AG09319 (cell line): ENCODE results near the gene IER2.
A peak's percentile ranks its signal among the peaks of the same experiment; 100 is the strongest.

ENCODE experiments used
- DNase-seq: peaks from one replicate; pipeline ENCODE4 v3.0.0-alpha.2; 2010; ENCODE audit warnings: low read depth; ENCODE audit errors: extremely low read depth
- TF ChIP-seq, protein P1 (sequence below): IDR thresholded peaks from 2 replicates; pipeline ENCODE4 v1.5.1; 2011; ENCODE audit warnings: low read depth, mild to moderate bottlenecking, inconsistent platforms, low read length, moderate library complexity

Gene IER2

GRCh38 chr19:13115936-13116281 lies 34.3 kb upstream of the IER2 start:
- DNase-seq = no peak

DNA sequence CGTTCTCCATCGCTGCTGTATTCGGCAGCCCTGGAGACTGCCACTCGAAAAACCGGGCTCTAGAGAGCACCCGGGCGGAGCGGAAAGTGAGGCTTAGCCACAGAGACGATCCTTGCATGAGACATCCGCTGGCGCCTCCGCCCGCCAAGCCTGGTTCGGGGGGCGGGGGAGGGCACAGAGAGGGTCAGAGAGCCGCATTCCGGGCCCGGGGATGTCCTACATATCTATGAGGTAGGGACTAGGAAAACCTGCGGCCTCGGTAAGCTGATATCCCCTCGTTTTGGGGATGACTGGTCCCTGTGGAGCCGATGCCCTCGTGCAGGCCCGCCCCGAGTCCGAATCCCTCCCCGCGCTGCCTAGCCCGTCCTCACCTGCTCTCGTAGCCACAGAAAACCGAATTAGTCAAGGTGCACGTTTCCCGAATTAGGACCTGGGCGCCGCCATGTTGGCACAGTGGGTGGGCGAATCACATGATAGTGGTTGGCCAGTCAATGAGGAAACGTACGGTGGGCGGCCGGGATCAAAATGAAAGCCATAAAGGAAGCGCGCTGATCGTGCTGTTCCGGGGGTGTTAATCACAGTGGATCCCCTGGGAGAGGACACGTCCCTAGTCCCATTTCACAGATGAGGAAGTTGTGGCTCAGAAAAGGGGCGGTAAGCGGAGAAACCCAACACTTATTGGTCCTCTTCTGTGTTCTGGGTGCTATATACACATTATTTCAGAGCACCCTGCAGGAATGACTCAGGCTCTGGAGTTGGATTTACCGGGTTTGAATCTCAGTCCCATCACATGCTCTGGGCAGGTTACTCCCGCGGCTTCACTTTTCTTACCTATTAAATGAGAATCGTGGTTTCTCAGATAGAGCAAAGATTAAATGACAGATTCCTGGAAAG lies 33.7 kb upstream of the IER2 start, which contains the start of gene TRMT1:
Gene TRMT1 (minus strand): TSS at position 459 of the 894 bp plus-strand sequence. CDS start 341 bp downstream, at position 118.
- TF ChIP-seq, protein P1, sequence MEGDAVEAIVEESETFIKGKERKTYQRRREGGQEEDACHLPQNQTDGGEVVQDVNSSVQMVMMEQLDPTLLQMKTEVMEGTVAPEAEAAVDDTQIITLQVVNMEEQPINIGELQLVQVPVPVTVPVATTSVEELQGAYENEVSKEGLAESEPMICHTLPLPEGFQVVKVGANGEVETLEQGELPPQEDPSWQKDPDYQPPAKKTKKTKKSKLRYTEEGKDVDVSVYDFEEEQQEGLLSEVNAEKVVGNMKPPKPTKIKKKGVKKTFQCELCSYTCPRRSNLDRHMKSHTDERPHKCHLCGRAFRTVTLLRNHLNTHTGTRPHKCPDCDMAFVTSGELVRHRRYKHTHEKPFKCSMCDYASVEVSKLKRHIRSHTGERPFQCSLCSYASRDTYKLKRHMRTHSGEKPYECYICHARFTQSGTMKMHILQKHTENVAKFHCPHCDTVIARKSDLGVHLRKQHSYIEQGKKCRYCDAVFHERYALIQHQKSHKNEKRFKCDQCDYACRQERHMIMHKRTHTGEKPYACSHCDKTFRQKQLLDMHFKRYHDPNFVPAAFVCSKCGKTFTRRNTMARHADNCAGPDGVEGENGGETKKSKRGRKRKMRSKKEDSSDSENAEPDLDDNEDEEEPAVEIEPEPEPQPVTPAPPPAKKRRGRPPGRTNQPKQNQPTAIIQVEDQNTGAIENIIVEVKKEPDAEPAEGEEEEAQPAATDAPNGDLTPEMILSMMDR = no peak
- DNase-seq = peak; percentile 73

More at GRCh38 chr19:13115936-13116281, 34.3 kb upstream of the IER2 start:
- TF ChIP-seq, protein P1 = no peak

DNA sequence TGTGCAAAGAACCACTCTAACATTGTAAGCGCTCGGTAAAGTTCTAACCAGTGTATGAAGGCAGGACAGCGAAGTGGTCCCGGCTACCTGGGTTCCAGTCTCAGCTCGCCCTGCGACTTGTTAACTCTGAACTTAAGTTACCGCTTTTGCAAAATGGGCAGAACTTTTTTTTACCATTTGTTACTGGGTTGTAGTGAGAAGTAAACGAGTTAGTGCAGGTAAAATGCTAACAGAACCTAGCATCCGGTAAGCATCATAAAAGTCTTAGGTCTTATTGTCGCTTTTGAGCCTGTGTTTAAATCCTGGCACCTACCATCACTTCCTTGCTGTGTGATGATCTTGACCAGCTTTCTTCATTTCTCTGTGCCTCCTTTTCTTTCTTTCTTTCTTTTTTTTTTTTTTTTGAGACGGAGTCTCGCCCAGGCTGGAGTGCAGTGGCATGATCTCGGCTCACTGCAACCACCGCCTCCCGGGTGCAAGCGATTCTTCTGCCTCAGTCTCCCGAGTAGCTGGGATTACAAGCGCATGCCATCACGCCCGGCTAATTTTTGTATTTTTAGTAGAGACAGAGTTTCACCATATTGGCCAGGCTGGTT lies 32.9 kb upstream of the IER2 start:
- no peak for DNase-seq
- TF ChIP-seq, protein P1 = no peak

GRCh38 chr19:13117772-13118423 lies 32.3 kb upstream of the IER2 start, which contains the start of gene NACC1:
TSS of gene NACC1 (plus strand) at chr19:13118264. CDS start at chr19:13135208, 16,944 bp downstream.
- TF ChIP-seq, protein P1 = no peak
- peak; percentile 57 for DNase-seq

GRCh38 chr19:13118424-13119193 lies 31.6 kb upstream of the IER2 start:
- no peak for DNase-seq
- TF ChIP-seq, protein P1 = no peak

DNA sequence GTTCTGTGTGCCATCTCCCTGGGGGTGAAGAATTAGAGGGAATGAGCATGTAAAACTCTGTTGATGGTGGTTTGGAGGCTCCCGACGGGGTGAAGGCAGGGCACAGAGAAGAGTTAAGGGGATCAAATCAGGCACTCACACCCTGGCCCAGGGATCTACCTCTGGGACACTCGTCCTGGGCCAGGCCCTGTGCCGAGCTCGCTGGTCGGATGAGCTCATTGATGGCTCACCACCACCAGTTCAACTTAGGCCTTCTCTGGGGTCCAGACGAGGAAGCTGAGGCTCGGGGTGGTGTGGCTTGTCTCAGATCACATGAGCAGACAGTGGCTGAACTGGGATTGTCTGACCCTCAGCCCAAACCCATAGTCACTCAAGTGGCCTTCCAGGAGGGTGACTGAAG lies 30.6 kb upstream of the IER2 start:
- no peak for DNase-seq
- TF ChIP-seq, protein P1 = no peak
